ENCODE measurements around the gene SCRT2. TPM values are rescaled to one million over a fixed set of nuclear protein-coding genes. Genes with fewer than 3 reads are reported as not detected.

SCRT2 gene
- total and polyA plus RNA-seq, 10 donors, result 0.09 TPM; not detected in 9

DNA sequence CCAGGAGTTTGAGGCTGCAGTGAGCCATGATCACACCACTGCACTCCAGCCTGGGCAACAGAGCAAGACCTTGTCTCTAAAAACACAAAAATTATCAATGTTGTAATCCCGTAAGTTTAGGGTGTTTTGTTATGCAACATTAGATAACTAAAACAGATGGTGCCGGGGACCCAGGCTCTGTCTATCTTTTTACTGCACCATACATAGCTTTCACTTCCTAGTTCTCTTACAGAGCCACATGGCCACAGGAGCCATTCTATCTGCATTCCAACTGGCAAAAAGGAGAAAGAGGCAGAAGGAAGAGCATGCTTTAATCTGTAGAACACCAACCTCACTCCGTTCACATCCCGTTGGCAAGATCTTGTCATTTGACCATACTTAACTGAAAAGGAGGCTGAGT, 60.1 kb downstream of the SCRT2 start:
- DNase-seq, result no peak
- H3K27ac ChIP-seq, result no peak overlapping the region
- H3K4me1 ChIP-seq, result peaks cover 0 to 18% (median 10%) of the 10 kb centered on the region in 6 donors
- no peaks in the 10 kb centered on the region for H3K36me3 ChIP-seq
- peaks cover 0 to 13% (median 5%) of the 10 kb centered on the region in 8 donors for H3K9me3 ChIP-seq
- H3K4me3 ChIP-seq, result no peak overlapping the region
- WGBS, 5 donors, result 63 to 76% (median 73%) methylated on average over 4 of the region's 4 CpGs
- intact Hi-C loops (cut with DNase I; ENCODE audit: low total_unique reads), result no loop called here
- TF ChIP-seq, protein P1, sequence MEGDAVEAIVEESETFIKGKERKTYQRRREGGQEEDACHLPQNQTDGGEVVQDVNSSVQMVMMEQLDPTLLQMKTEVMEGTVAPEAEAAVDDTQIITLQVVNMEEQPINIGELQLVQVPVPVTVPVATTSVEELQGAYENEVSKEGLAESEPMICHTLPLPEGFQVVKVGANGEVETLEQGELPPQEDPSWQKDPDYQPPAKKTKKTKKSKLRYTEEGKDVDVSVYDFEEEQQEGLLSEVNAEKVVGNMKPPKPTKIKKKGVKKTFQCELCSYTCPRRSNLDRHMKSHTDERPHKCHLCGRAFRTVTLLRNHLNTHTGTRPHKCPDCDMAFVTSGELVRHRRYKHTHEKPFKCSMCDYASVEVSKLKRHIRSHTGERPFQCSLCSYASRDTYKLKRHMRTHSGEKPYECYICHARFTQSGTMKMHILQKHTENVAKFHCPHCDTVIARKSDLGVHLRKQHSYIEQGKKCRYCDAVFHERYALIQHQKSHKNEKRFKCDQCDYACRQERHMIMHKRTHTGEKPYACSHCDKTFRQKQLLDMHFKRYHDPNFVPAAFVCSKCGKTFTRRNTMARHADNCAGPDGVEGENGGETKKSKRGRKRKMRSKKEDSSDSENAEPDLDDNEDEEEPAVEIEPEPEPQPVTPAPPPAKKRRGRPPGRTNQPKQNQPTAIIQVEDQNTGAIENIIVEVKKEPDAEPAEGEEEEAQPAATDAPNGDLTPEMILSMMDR (IDR thresholded peaks at IDR 0.05 in 8 of 11, conservative IDR thresholded peaks at IDR 0.05 in 3 of 11), result no peak
- TF ChIP-seq POLR2A (IDR thresholded peaks at IDR 0.05) (no peak), POLR2AphosphoS5 (IDR thresholded peaks at IDR 0.05) (no peak)
- peaks cover 0 to 89% (median 24%) of the 10 kb centered on the region in 7 donors for H3K27me3 ChIP-seq (replicated peaks in 1 of 7)

DNA sequence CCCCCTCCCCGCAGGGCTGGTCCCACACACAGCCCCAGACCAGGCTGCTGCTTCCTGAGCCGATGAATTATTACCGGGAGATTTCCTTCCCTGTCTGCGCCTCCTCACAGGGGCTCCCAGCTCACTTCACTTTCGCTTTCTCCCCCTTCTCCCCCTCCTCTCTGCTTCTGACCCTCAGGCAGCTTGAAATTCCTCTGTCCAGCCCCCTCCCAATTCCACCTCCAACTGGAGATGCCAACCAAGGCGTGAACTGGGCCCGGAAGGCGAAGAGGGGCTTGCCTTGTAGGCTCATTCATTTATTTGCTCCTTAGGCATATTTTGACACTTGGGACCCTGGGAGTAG, 63.8 kb downstream of the SCRT2 start:
- H3K4me1 ChIP-seq, result peaks cover 0 to 28% (median 16%) of the 10 kb centered on the region in 6 donors
- H3K36me3 ChIP-seq, result no peaks in the 10 kb centered on the region
- TF ChIP-seq, protein P1 (IDR thresholded peaks at IDR 0.05 in 8 of 11, conservative IDR thresholded peaks at IDR 0.05 in 3 of 11), result no peak
- TF ChIP-seq POLR2A (IDR thresholded peaks at IDR 0.05) (no peak), POLR2AphosphoS5 (IDR thresholded peaks at IDR 0.05) (no peak)
- no peak for DNase-seq
- H3K9me3 ChIP-seq, result no peaks in the 10 kb centered on the region
- H3K4me3 ChIP-seq, result peak overlapping the region in 1 of 8 donors; percentile 4
- 10 to 22% (median 10%) methylated on average over 7 to 8 of the region's 8 CpGs for WGBS, 5 donors
- H3K27me3 ChIP-seq (replicated peaks in 1 of 7), result peaks cover 0 to 90% (median 51%) of the 10 kb centered on the region in 7 donors
- intact Hi-C loops (cut with DNase I; ENCODE audit: low total_unique reads), result no loop called here
- no peak overlapping the region for H3K27ac ChIP-seq

Other genes starting within 250 kb of the SCRT2 start
- 10 to 100 TPM; 30.6 to 41.0 (median 34.8) TPM for gene TBC1D20, start 213.3 kb downstream of the SCRT2 start, total RNA-seq
- gene TBC1D20, start 213.3 kb downstream of the SCRT2 start, polyA plus RNA-seq, result 10 to 100 TPM in 2 of 3 donors, 1 to 10 TPM in 1; 9.2 to 15.1 (median 10.3) TPM
- gene CSNK2A1, start 132.0 kb downstream of the SCRT2 start, total RNA-seq, result 10 to 100 TPM; 80.2 to 92.9 (median 88.8) TPM
- gene CSNK2A1, start 132.0 kb downstream of the SCRT2 start, polyA plus RNA-seq, result 10 to 100 TPM; 16.4 to 25.6 (median 19.5) TPM
- gene TCF15, start 65.5 kb downstream of the SCRT2 start, total RNA-seq, result under 1 TPM in 1 of 7 donors, not detected in 6; 0.22 TPM
- under 1 TPM in 2 of 3 donors, not detected in 1; 0.06 to 0.21 TPM for gene TCF15, start 65.5 kb downstream of the SCRT2 start, polyA plus RNA-seq
- 10 to 100 TPM; 10.6 to 31.3 (median 14.2) TPM for gene SRXN1, start 22.6 kb downstream of the SCRT2 start, total RNA-seq
- gene SRXN1, start 22.6 kb downstream of the SCRT2 start, polyA plus RNA-seq, result 10 to 100 TPM in 1 of 3 donors, 1 to 10 TPM in 2; 4.5 to 11.2 (median 7.0) TPM
- under 1 TPM in 4 of 7 donors, not detected in 3; 0.17 to 0.44 (median 0.27) TPM for gene SLC52A3, start 92.7 kb upstream of the SCRT2 start, total RNA-seq
- gene SLC52A3, start 92.7 kb upstream of the SCRT2 start, polyA plus RNA-seq, result under 1 TPM; 0.03 to 0.08 (median 0.04) TPM
- 10 to 100 TPM; 19.7 to 32.0 (median 25.7) TPM for gene FAM110A, start 157.9 kb upstream of the SCRT2 start, total RNA-seq
- 10 to 100 TPM; 11.3 to 21.0 (median 12.5) TPM for gene FAM110A, start 157.9 kb upstream of the SCRT2 start, polyA plus RNA-seq
- not detected for gene ANGPT4, start 240.5 kb upstream of the SCRT2 start, total RNA-seq
- under 1 TPM in 2 of 3 donors, not detected in 1; 0.03 to 0.06 TPM for gene ANGPT4, start 240.5 kb upstream of the SCRT2 start, polyA plus RNA-seq

All from spleen (tissue), 11 donors.